ENCODE results near the gene PTGFRN. TPM values are rescaled to one million over a fixed set of nuclear protein-coding genes. Genes with fewer than 3 reads are reported as not detected.

PTGFRN gene
- total and polyA plus RNA-seq, 2 experiments from 2014 or later = 17.4 to 32.7 TPM

GRCh38 chr1:117032266-117032665 lies 122.5 kb downstream of the PTGFRN start (continued):
- no peak for TF ChIP-seq REST (IDR thresholded peaks at IDR 0.05; ENCODE audit: unreplicated experiment)
- TF ChIP-seq ZNF331 (CRISPR knock-in tag; IDR thresholded peaks at IDR 0.05; ENCODE audit: low read depth) = no peak
- no peak for TF ChIP-seq JUNB (IDR thresholded peaks at IDR 0.05; ENCODE audit: unreplicated experiment)
- no peak for TF ChIP-seq ETS1 (IDR thresholded peaks at IDR 0.05)
- no peak for TF ChIP-seq NANOG (IDR thresholded peaks at IDR 0.05; ENCODE audit: borderline replicate concordance)
- no peak for TF ChIP-seq CTCF (conservative IDR thresholded peaks at IDR 0.05; ENCODE audit: low read depth in 2 of 2)

GRCh38 chr1:117032681-117033539 lies 123.2 kb downstream of the PTGFRN start:
- Mint-ChIP-seq H3K4me3 (no peak overlapping the region), H3K36me3 (ENCODE audit: low read depth) (no peaks in the 10 kb centered on the region), H3K9me3 (no peaks in the 10 kb centered on the region; the same call in 2 of the 3 replicates), H3K4me1 (peaks cover 16% of the 10 kb centered on the region), H3K27ac (no peak overlapping the region), H3K27me3 (ENCODE audit: insufficient read depth, low read depth, poor library complexity) (no peaks in the 10 kb centered on the region)
- H3K27me3 ChIP-seq (ENCODE audit: insufficient read depth) = no peaks in the 10 kb centered on the region
- H4K20me1 ChIP-seq (replicated peaks; ENCODE audit: insufficient read depth) = no peaks in the 10 kb centered on the region
- no peaks in the 10 kb centered on the region for H3K4me1 ChIP-seq (ENCODE audit: insufficient read depth)
- H3K9me2 ChIP-seq (ENCODE audit: insufficient read depth) = no peaks in the 10 kb centered on the region
- TF ChIP-seq JUNB (IDR thresholded peaks at IDR 0.05; ENCODE audit: unreplicated experiment) (no peak), ZNF331 (CRISPR knock-in tag; IDR thresholded peaks at IDR 0.05; ENCODE audit: low read depth) (no peak), CREB1 (CRISPR knock-in tag; IDR thresholded peaks at IDR 0.05; ENCODE audit: low read depth) (no peak)
- no peak overlapping the region for H2AFZ ChIP-seq
- no peak for ATAC-seq
- no peak overlapping the region for H3K4me3 ChIP-seq
- no peaks in the 10 kb centered on the region for H3K36me3 ChIP-seq (ENCODE audit: insufficient read depth)
- no peak for DNase-seq (ENCODE audit: low spot score)
- H3K79me2 ChIP-seq (replicated peaks; ENCODE audit: insufficient read depth) = no peaks in the 10 kb centered on the region
- H3K27ac ChIP-seq (ENCODE audit: low read depth) = no peak overlapping the region
- no peaks in the 10 kb centered on the region for H3F3A ChIP-seq (replicated peaks; ENCODE audit: low read depth)
- no peak overlapping the region for H3K4me2 ChIP-seq
